Esophagus squamous epithelium (tissue), 5 donors: ENCODE data around the gene TBC1D9. TPM values are rescaled to one million over a fixed set of nuclear protein-coding genes. Genes with fewer than 3 reads are reported as not detected.

Experiments used
- DNase-seq: peaks from one replicate; lab custom pipeline; 2025; lab: John Stamatoyannopoulos, UW
- H3K27ac ChIP-seq, 4 donors: fragments of 200-600 bp; sonication (generic); one replicate each; pipeline ENCODE4 v1.5.1; 2016 to 2019; ENCODE audit warnings: mild to moderate bottlenecking in 1 of 4
- H3K27me3 ChIP-seq, 4 donors: fragments of 200-600 bp; sonication (generic); 1 replicate in 3 of 4; 2 replicates in 1 of 4; pipeline versions ENCODE4 v1.5.1 to v1.6.0; 2017 to 2021; ENCODE audit warnings: antibody characterized with exemption in 1 of 4
- H3K36me3 ChIP-seq, 3 donors: fragments of 200-600 bp; sonication (generic); one replicate each; pipeline ENCODE4 v1.5.1; 2016 to 2019
- H3K4me1 ChIP-seq, 3 donors: fragments of 200-600 bp; sonication (generic); one replicate each; pipeline ENCODE4 v1.5.1; 2017 to 2019
- H3K4me3 ChIP-seq, 4 donors: fragments of 200-600 bp; sonication (generic); 1 replicate in 3 of 4; 2 replicates in 1 of 4; pipeline ENCODE4 v1.5.1; 2016 to 2019; ENCODE audit warnings: mild to moderate bottlenecking in 2 of 4, moderate library complexity in 1 of 4
- H3K9me3 ChIP-seq, 3 donors: fragments of 200-600 bp; sonication (generic); one replicate each; pipeline ENCODE4 v1.5.1; 2016 to 2019
- CTCF ChIP-seq, 6 experiments: fragments of 450-650 bp in 4 of 6; fragments of 200-600 bp in 2 of 6; sonication (generic) in 2 of 6; IDR thresholded peaks; one replicate each; pipeline ENCODE4 v1.5.1; 2016 to 2019; ENCODE audit warnings: antibody characterized with exemption in 6 of 6, mild to moderate bottlenecking in 4 of 6, moderate library complexity in 4 of 6
- POLR2A ChIP-seq, 4 donors: fragments of 450-650 bp; IDR thresholded peaks; one replicate each; pipeline ENCODE4 v1.6.1; 2017; ENCODE audit warnings: antibody characterized with exemption in 4 of 4, mild to moderate bottlenecking in 4 of 4, moderate library complexity in 3 of 4
- WGBS, 2 donors: methylation state at CpG; one replicate each; pipeline ENCODE4 v1.1.5; 2018; 5-methylcytosine and 5-hydroxymethylcytosine counted together
- intact Hi-C: fragments of 100-400 bp; cut with DNase I; formaldehyde crosslinking; loops from one replicate; pipeline ENCODE4 v1.15.0; 2022
- total RNA-seq, 4 donors: library from RNA; depleted of rRNA; stranded (reverse); fragments of >200 nt; gene quantifications; one replicate each; pipeline ENCODE4 v1.1.0, GENCODE V29; 2016
- donor health status: DM: yes; HTN: yes; CAD: no.

TBC1D9 gene
- total RNA-seq, 4 donors from 2014 or later = 8.6 to 21.0 (median 11.5) TPM

GRCh38 chr4:140641789-140642439 is 114.3 kb downstream of the TBC1D9 start:
- no peaks in the 10 kb centered on the region for H3K4me1 ChIP-seq
- no peak for DNase-seq
- no peaks in the 10 kb centered on the region for H3K27me3 ChIP-seq
- no peaks in the 10 kb centered on the region for H3K9me3 ChIP-seq
- H3K27ac ChIP-seq = no peak overlapping the region
- H3K36me3 ChIP-seq = peaks cover 0 to 82% (median 14%) of the 10 kb centered on the region in 3 donors
- intact Hi-C loops = no loop called here
- WGBS, 2 donors = 77 to 83% methylated on average over 16 to 21 of the region's 25 CpGs
- H3K4me3 ChIP-seq = peak overlapping the region in 2 of 4 donors; percentile 12 to 22
- no peak for TF ChIP-seq POLR2A (IDR thresholded peaks at IDR 0.05)
- TF ChIP-seq CTCF (IDR thresholded peaks at IDR 0.05) = no peak

- Histone ChIP-seq H3K9me3 (no peaks in the 10 kb centered on the region), H3K27me3 (no peaks in the 10 kb centered on the region), H3K27ac (no peak overlapping the region), H3K4me1 (peaks cover 0 to 2% (median 0%) of the 10 kb centered on the region in 3 donors), H3K4me3 (peak overlapping the region in 2 of 4 donors; percentile 12 to 22), H3K36me3 (peaks cover 0 to 81% (median 14%) of the 10 kb centered on the region in 3 donors)
- 78 to 88% methylated on average over 5 to 6 of the region's 6 CpGs for WGBS, 2 donors
- intact Hi-C loops = no loop called here
- TF ChIP-seq POLR2A (IDR thresholded peaks at IDR 0.05) (no peak), CTCF (IDR thresholded peaks at IDR 0.05) (no peak)
- no peak for DNase-seq
Observed at GRCh38 chr4:140641105-140641555, 115.1 kb downstream of the TBC1D9 start.

- peaks cover 0 to 11% (median 0%) of the 10 kb centered on the region in 3 donors for H3K4me1 ChIP-seq
- no peak for DNase-seq
- peaks cover 0 to 79% (median 14%) of the 10 kb centered on the region in 3 donors for H3K36me3 ChIP-seq
- no peak for TF ChIP-seq POLR2A (IDR thresholded peaks at IDR 0.05)
- TF ChIP-seq CTCF (IDR thresholded peaks at IDR 0.05) = no peak
- H3K27ac ChIP-seq = no peak overlapping the region
- intact Hi-C loops = no loop called here
- no peaks in the 10 kb centered on the region for H3K9me3 ChIP-seq
- H3K4me3 ChIP-seq = no peak overlapping the region
- H3K27me3 ChIP-seq = no peaks in the 10 kb centered on the region
- WGBS, 2 donors = 63 to 77% methylated on average over 6 of the region's 6 CpGs
Observed at GRCh38 chr4:140640150-140640748, 115.9 kb downstream of the TBC1D9 start.

GRCh38 chr4:140639066-140639465 is 117.1 kb downstream of the TBC1D9 start:
- no peak for DNase-seq
- no peaks in the 10 kb centered on the region for H3K27me3 ChIP-seq
- intact Hi-C loops = no loop called here
- H3K27ac ChIP-seq = no peak overlapping the region
- no peak overlapping the region for H3K4me3 ChIP-seq
- H3K4me1 ChIP-seq = peaks cover 0 to 12% (median 0%) of the 10 kb centered on the region in 3 donors
- peaks cover 0 to 77% (median 6%) of the 10 kb centered on the region in 3 donors for H3K36me3 ChIP-seq
- no peak for TF ChIP-seq CTCF (IDR thresholded peaks at IDR 0.05)
- no peak for TF ChIP-seq POLR2A (IDR thresholded peaks at IDR 0.05)
- 74 to 80% methylated on average over 7 of the region's 7 CpGs for WGBS, 2 donors
- H3K9me3 ChIP-seq = no peaks in the 10 kb centered on the region

GRCh38 chr4:140637836-140638235 is 118.3 kb downstream of the TBC1D9 start:
- DNase-seq = no peak
- Histone ChIP-seq H3K9me3 (no peaks in the 10 kb centered on the region), H3K4me1 (peaks cover 0 to 12% (median 0%) of the 10 kb centered on the region in 3 donors), H3K27me3 (no peaks in the 10 kb centered on the region), H3K4me3 (no peak overlapping the region), H3K36me3 (peaks cover 0 to 77% (median 3%) of the 10 kb centered on the region in 3 donors), H3K27ac (no peak overlapping the region)
- 69 to 75% methylated on average over 5 to 6 of the region's 6 CpGs for WGBS, 2 donors
- TF ChIP-seq CTCF (IDR thresholded peaks at IDR 0.05) (peak in 5 of 6 experiments; percentile 36 to 69 (median 42)), POLR2A (IDR thresholded peaks at IDR 0.05) (no peak)
- intact Hi-C loops = no loop called here
